Stimulated activated CD8-positive, alpha-beta memory T cell treated with anti-CD3 and anti-CD28 coated beads, Interleukin-15, amount 100 ng/mL, for 4 hours (primary cell): ENCODE measurements around the gene JAML.

Source experiments
- DNase-seq, 2 donors: peaks; one replicate each; pipeline ENCODE4 v3.0.0-alpha.2; 2020; ENCODE audit warnings: low read depth in 2 of 2

Gene JAML

GRCh38 chr11:118167906-118168305 lies 56.9 kb downstream of the JAML start:
- DNase-seq, result no peak

DNA sequence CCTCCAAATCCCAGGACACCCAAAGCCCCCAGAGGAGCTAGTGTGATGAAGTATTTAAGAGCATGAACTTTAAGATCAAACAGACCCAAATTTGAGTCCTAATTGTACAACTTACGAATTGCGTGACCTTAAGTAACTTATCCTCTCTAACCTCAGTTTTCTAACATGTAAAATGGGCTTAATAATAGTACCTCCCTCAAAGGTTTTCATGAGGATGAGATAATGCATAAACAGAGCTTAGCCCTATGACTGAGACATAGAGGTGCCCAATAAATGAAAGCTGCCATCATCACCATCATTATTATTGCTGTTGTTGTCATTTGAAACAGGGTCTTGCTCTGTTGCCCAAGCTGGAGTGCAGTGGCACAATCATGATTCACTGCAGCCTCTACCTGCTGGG lies 57.6 kb downstream of the JAML start:
- no peak for DNase-seq

DNA sequence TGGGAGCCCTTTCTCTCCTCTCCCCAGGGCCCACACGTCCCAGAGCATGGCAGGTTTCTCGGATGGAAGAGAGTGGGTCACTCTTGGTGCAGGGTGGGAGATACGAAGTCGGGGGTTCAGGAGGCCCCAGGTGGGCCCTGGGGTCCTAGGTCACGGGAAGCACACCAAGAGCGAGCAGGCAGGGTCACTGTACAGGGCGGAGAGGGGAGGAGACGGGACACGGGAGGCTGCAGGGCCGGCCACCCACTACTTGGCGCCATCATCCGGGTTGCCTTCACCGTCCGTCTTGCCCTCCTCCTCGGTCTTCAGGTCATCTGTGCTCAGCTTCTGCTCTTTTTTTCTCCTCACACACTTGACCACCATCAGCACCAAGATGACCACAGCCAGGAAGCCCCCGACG lies 58.2 kb downstream of the JAML start:
- no peak for DNase-seq

- no peak for DNase-seq
These were observed 59.9 kb downstream of the JAML start for GRCh38 chr11:118164885-118165284.

- DNase-seq, result no peak
These were observed 61.3 kb downstream of the JAML start for GRCh38 chr11:118163494-118163893.

GRCh38 chr11:118162846-118163245 lies 62.0 kb downstream of the JAML start:
- DNase-seq, result no peak

GRCh38 chr11:118161786-118162185 lies 63.0 kb downstream of the JAML start:
- DNase-seq, result no peak

- DNase-seq, result no peak
These were observed 67.5 kb downstream of the JAML start for GRCh38 chr11:118157186-118157895.

- no peak for DNase-seq
These were observed 68.2 kb downstream of the JAML start for GRCh38 chr11:118156531-118157185.

GRCh38 chr11:118155776-118156530 lies 68.9 kb downstream of the JAML start:
- DNase-seq, result no peak

DNA sequence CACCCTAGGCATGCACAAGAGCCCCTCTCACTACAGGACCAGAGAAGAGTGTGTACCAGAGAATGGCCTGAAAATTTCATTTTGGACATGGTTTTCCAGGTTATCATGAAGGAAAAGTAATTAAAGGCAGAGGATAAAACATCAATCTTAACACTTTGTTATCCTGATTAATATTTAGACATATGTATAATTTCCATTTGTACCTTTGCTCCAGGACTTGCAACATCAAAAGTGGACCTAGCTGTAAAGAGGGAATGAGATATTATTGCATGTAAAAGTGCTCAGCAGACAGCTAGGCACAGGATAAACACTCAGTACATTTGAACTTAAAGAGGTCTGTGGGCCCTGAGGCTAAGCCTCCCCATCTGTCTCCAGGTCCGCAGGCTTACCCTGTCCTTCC lies 70.2 kb downstream of the JAML start:
- DNase-seq, result no peak

GRCh38 chr11:118153976-118154375 lies 70.8 kb downstream of the JAML start:
- DNase-seq, result no peak

DNA sequence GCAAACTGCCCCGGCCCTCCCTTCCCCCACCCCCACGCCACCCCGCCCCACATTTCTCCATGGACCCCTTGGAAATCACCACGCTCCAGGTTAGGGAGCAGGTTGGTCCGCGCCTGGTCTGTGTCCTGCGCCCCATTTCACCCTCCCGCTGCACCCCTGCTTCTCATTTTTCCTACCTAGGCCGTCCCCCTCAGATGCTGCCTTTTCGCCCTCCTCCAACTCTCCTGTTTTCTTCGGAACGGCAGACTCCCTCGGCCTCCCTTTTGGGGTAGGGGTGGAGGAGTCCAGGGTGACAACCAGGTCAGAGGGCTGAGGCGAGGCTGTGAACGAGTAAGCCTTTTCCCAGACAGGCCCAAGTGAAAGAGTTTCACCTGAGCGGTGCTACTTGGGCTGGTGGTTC lies 71.3 kb downstream of the JAML start:
- no peak for DNase-seq

DNA sequence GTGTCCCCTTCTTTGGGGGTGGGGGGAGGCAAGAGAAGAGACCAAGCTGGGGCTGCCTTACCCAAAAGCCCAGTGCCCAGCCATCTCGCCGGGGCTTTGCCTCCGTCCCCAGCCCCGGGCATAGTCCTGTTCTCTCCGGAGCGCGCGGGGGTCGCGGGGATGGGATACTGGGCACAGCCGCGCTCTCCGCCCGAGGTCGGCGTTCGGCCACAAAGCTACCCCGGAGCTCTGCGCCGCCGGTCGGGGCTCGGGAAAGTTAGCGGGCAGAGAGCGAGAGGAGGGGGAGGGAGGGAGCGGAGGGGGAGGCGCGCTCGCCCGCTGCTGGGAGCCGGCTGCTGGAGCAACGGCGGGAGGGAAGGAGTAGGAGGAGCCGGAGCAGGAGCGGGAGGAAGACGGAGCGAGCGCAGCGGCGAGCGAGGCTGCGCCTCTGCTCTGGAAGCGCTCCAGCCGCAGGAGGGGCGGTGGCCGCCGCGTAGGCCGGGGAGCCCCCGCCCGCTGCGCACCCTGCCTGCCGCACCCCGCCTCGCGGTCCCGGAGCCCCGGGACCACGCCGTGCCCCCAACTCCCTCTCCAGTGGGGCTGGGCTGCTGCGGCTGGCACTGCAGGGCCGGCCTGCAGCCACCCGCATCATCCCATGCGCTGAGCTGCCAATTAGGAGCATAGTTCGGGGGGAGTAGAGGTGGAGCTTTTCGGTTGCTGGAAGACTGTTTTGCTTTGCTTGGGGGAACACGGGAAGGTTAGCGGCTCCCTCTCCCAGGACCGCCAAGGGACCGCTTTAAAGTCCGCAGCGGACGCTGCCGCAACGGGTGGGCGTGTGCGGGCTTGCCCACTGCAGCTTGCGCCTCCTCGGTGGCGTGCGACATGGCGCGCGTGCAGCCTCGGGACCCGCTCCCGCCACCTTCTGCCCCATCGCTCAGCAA lies 72.0 kb downstream of the JAML start, which contains the start of gene SCN4B:
Gene SCN4B, minus strand, starts transcription at position 272 of the 920 bp plus-strand sequence. Its CDS starts 150 bp downstream, at position 122.
- no peak for DNase-seq

DNA sequence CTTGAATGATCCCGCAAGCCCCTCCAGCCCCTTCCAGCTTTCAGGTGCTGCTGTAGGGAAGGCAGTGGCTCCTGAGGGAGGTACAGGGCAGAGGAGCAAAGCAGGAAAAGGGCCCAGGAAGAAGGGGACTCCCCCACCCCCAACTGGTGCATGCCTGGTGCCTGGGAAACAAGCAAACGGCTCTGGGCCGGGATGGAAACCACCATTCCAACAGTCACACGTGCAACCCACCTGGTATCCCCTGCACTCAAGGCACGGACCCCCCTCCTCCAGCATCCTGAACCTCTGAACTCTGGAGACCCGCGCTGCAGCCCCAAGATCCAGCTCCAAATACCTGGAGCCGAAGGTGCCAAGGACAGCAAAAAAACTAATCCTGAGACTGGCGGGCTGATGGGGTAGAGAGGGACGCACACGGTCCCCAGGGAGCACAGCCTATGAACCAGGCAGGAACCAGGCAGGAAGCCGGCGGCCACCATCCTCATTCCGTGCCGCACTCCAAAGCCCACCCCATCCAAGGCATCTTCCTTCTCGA lies 72.7 kb downstream of the JAML start:
- no peak for DNase-seq

- no peak for DNase-seq
These were observed 73.4 kb downstream of the JAML start for GRCh38 chr11:118151431-118151830.

DNA sequence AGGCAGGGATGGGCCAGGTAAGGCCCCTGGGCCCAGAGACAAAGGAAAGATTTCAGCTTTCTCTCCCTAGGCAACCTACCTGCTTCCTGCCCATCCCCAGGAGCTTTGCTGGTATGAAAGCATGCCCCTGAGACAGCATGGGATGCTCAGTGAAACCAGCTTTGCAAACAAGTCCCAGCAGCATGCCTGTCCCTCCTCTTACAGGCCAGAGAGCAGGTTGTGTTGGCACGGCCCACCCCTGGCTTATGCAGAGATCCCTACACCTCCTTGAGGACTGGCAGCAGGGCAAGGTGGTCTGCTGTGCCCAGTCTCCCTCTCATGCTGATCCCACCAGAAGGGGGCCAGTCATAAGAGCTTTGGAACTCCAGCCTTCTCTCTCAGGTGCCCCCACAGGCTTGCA lies 75.3 kb downstream of the JAML start:
- no peak for DNase-seq

GRCh38 chr11:118148856-118149255 lies 76.0 kb downstream of the JAML start:
- DNase-seq, result no peak

DNA sequence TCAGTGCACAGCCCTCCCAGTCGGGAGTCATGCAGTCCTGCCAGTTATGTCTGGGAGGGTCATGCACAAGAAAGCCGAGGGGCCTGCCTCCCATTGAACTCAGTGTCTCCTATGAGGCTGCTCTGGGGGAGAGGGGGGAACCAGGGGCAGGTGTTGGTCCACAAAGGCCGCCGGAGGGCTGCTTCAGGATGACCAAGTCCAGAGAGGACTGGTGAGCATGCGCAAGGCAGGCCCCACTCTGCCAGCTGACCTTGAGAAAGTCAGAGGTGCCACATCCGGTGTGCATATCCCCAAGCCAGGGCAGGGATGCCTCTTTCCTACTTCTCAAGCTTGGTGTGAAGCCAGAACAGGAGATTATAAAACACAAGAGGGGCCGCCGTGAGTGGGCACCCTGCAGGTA lies 76.6 kb downstream of the JAML start:
- no peak for DNase-seq

DNA sequence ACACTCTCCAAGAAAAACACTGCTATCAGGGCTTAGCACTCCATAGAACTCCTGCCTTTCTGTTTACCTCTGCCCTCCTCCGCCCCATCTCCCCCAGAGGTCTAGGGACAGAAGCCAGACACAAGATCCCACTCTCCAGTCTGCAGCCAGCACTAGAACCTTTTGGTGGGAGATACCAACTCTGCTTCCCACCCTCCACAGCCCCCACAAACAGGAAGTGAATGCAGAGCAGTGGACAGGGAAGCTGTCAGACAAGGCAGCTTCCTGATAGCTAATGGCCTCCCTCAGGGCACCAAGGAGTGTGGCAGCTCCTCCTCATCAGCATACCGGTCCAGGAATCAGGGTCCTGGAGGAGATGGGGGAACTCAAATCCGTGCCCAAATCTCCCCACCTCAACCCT lies 77.3 kb downstream of the JAML start:
- DNase-seq, result no peak

- no peak for DNase-seq
These were observed 78.3 kb downstream of the JAML start for GRCh38 chr11:118146554-118146953.
